Gastroesophageal sphincter (tissue), 4 donors: Measurements from ENCODE around the gene CUBN. TPM values are rescaled to one million over a fixed set of nuclear protein-coding genes. Genes with fewer than 3 reads are reported as not detected.
A peak's percentile ranks its signal among the peaks of the same experiment; 100 is the strongest.

ENCODE experiments used
- ATAC-seq: fragments of 150-250 bp; one replicate; pipeline ENCODE4 v1.9.1; 2016; ENCODE audit warnings: mild to moderate bottlenecking, moderate library complexity
- H3K27ac ChIP-seq, 4 donors: fragments of 200-600 bp; sonication (generic) in 3 of 4; 1 replicate in 3 of 4; 2 replicates in 1 of 4; pipeline ENCODE4 v1.5.1; 2016 to 2019
- H3K27me3 ChIP-seq: fragments of 200-600 bp; sonication (generic); one replicate; pipeline ENCODE4 v1.5.1; 2019
- H3K36me3 ChIP-seq, 2 donors: fragments of 200-600 bp; sonication (generic); one replicate each; pipeline ENCODE4 v1.5.1; 2019; ENCODE audit warnings: control low read depth in 1 of 2
- H3K4me1 ChIP-seq, 3 donors: fragments of 200-600 bp; sonication (generic); 1 replicate in 2 of 3; 2 replicates in 1 of 3; pipeline ENCODE4 v1.5.1; 2016 to 2019; ENCODE audit warnings: control low read depth in 2 of 3
- H3K4me3 ChIP-seq, 2 donors: fragments of 200-600 bp; sonication (generic); one replicate each; pipeline ENCODE4 v1.5.1; 2019; ENCODE audit warnings: mild to moderate bottlenecking in 1 of 2, moderate library complexity in 1 of 2
- H3K9me3 ChIP-seq, 3 donors: fragments of 200-600 bp; sonication (generic); one replicate each; pipeline ENCODE4 v1.5.1; 2017 to 2019; ENCODE audit warnings: control low read depth in 2 of 3
- CTCF ChIP-seq, 4 experiments: fragments of 200-600 bp in 2 of 4; fragments of 450-650 bp in 2 of 4; sonication (generic) in 1 of 4; IDR thresholded peaks; one replicate each; pipeline ENCODE4 v1.5.1; 2017 to 2019; ENCODE audit warnings: antibody characterized with exemption in 4 of 4, mild to moderate bottlenecking in 2 of 4, moderate library complexity in 2 of 4
- EP300 ChIP-seq: sonication (generic); formaldehyde crosslinking; IDR thresholded peaks from one replicate; pipeline ENCODE4 v1.6.1; 2017; ENCODE audit warnings: antibody characterized with exemption, mild to moderate bottlenecking
- POLR2A ChIP-seq, 2 donors: fragments of 450-650 bp; IDR thresholded peaks; one replicate each; pipeline ENCODE4 v1.6.1; 2017; ENCODE audit warnings: antibody characterized with exemption in 2 of 2, mild to moderate bottlenecking in 2 of 2, moderate library complexity in 1 of 2
- POLR2AphosphoS5 ChIP-seq: sonication (generic); formaldehyde crosslinking; IDR thresholded peaks from one replicate; pipeline ENCODE4 v1.6.1; 2017; ENCODE audit warnings: antibody characterized with exemption
- WGBS, 2 donors: methylation state at CpG; one replicate each; pipeline ENCODE4 v1.1.5; 2018; ENCODE audit warnings: low coverage in 1 of 2; 5-methylcytosine and 5-hydroxymethylcytosine counted together
- total RNA-seq, 4 donors: library from RNA; depleted of rRNA; stranded (reverse); fragments of >200 nt; gene quantifications; one replicate each; pipeline ENCODE4 v1.1.0, GENCODE V29; 2016

Gene CUBN
- total RNA-seq, 4 donors from 2014 or later, result 0.37 to 2.8 (median 1.6) TPM

GRCh38 chr10:16820018-16820417, 309.6 kb downstream of the CUBN start:
- Histone ChIP-seq H3K4me1 (peaks cover 4 to 27% (median 12%) of the 10 kb centered on the region in 3 donors), H3K27me3 (no peaks in the 10 kb centered on the region), H3K36me3 (no peaks in the 10 kb centered on the region), H3K4me3 (no peak overlapping the region), H3K27ac (no peak overlapping the region), H3K9me3 (peaks cover 0 to 14% (median 0%) of the 10 kb centered on the region in 3 donors)
- no peak for ATAC-seq
- 100% methylated on average over 1 of the region's 1 CpG; no CpG with 5 or more reads in 1 of the 2 donors for WGBS, 2 donors
- TF ChIP-seq POLR2A (IDR thresholded peaks at IDR 0.05) (no peak), POLR2AphosphoS5 (no peak), CTCF (IDR thresholded peaks at IDR 0.05) (no peak), EP300 (no peak)

- Histone ChIP-seq H3K4me3 (no peak overlapping the region), H3K9me3 (peaks cover 0 to 14% (median 0%) of the 10 kb centered on the region in 3 donors), H3K27ac (no peak overlapping the region), H3K36me3 (no peaks in the 10 kb centered on the region), H3K27me3 (no peaks in the 10 kb centered on the region), H3K4me1 (peaks cover 4 to 33% (median 12%) of the 10 kb centered on the region in 3 donors)
- WGBS, 2 donors, result 79% methylated on average over 2 of the region's 3 CpGs; no CpG with 5 or more reads in 1 of the 2 donors
- TF ChIP-seq POLR2A (IDR thresholded peaks at IDR 0.05), result no peak
- no peak for TF ChIP-seq CTCF (IDR thresholded peaks at IDR 0.05)
- ATAC-seq, result no peak
These were observed 310.2 kb downstream of the CUBN start for GRCh38 chr10:16819436-16819835.

GRCh38 chr10:16819026-16819425, 310.6 kb downstream of the CUBN start:
- WGBS, 2 donors, result 89 to 90% methylated on average over 6 of the region's 6 CpGs
- H3K36me3 ChIP-seq, result no peaks in the 10 kb centered on the region
- no peaks in the 10 kb centered on the region for H3K27me3 ChIP-seq
- peaks cover 4 to 35% (median 12%) of the 10 kb centered on the region in 3 donors for H3K4me1 ChIP-seq
- ATAC-seq, result no peak
- peaks cover 0 to 14% (median 0%) of the 10 kb centered on the region in 3 donors for H3K9me3 ChIP-seq
- H3K27ac ChIP-seq, result no peak overlapping the region
- TF ChIP-seq CTCF (IDR thresholded peaks at IDR 0.05), result no peak
- TF ChIP-seq POLR2A (IDR thresholded peaks at IDR 0.05), result no peak
- no peak for TF ChIP-seq POLR2AphosphoS5
- no peak overlapping the region for H3K4me3 ChIP-seq

- ATAC-seq, result peak; percentile 98
- WGBS, 2 donors, result 0 to 1% methylated on average over 8 to 24 of the region's 65 CpGs
- peaks cover 4 to 48% (median 12%) of the 10 kb centered on the region in 3 donors for H3K4me1 ChIP-seq
These were observed 312.2 kb downstream of the CUBN start, which contains the start of gene RSU1 for GRCh38 chr10:16817125-16818019. Gene RSU1, minus strand, starts transcription at chr10:16817424. Its CDS starts 343 bp downstream, at chr10:16817081.

More at GRCh38 chr10:16817125-16818019, 312.2 kb downstream of the CUBN start, which contains the start of gene RSU1:
- H3K27me3 ChIP-seq, result no peaks in the 10 kb centered on the region
- H3K9me3 ChIP-seq, result peaks cover 0 to 8% (median 0%) of the 10 kb centered on the region in 3 donors
- peak within 1 kb of the TSS; percentile 91 to 96 (median 94) for H3K27ac ChIP-seq
- H3K4me3 ChIP-seq, result peak within 1 kb of the TSS; percentile 79 to 80
- no peaks in the 10 kb centered on the region for H3K36me3 ChIP-seq
- TF ChIP-seq POLR2AphosphoS5 (peak; percentile 91), CTCF (IDR thresholded peaks at IDR 0.05) (peak in 1 of 4 experiments; percentile 10), EP300 (no peak), POLR2A (IDR thresholded peaks at IDR 0.05) (peak; percentile 48 to 67)
